Transverse colon (tissue), 4 donors: ENCODE data around the gene HHIPL1.

Experiments used
- EP300 ChIP-seq: sonication (generic); formaldehyde crosslinking; IDR thresholded peaks from one replicate; pipeline ENCODE4 v1.6.1; 2017; ENCODE audit warnings: antibody characterized with exemption, low read depth
- POLR2A ChIP-seq: fragments of 450-650 bp; IDR thresholded peaks from one replicate; pipeline ENCODE4 v1.6.1; 2016; ENCODE audit warnings: antibody characterized with exemption, mild to moderate bottlenecking, moderate library complexity
- POLR2AphosphoS5 ChIP-seq, 3 donors: sonication (generic); formaldehyde crosslinking; IDR thresholded peaks; one replicate each; pipeline ENCODE4 v1.6.1; 2016; ENCODE audit warnings: antibody characterized with exemption in 3 of 3
- TF ChIP-seq, protein P1 (sequence below), 5 experiments: fragments of 200-600 bp in 3 of 5; fragments of 450-650 bp in 2 of 5; sonication (generic) in 3 of 5; IDR thresholded peaks; 1 replicate in 2 of 5; 2 replicates in 3 of 5; pipeline ENCODE4 v1.5.1; 2016 to 2017; ENCODE audit warnings: antibody characterized with exemption in 5 of 5, inconsistent platforms in 3 of 5, mild to moderate bottlenecking in 2 of 5, moderate library complexity in 1 of 5

DNA sequence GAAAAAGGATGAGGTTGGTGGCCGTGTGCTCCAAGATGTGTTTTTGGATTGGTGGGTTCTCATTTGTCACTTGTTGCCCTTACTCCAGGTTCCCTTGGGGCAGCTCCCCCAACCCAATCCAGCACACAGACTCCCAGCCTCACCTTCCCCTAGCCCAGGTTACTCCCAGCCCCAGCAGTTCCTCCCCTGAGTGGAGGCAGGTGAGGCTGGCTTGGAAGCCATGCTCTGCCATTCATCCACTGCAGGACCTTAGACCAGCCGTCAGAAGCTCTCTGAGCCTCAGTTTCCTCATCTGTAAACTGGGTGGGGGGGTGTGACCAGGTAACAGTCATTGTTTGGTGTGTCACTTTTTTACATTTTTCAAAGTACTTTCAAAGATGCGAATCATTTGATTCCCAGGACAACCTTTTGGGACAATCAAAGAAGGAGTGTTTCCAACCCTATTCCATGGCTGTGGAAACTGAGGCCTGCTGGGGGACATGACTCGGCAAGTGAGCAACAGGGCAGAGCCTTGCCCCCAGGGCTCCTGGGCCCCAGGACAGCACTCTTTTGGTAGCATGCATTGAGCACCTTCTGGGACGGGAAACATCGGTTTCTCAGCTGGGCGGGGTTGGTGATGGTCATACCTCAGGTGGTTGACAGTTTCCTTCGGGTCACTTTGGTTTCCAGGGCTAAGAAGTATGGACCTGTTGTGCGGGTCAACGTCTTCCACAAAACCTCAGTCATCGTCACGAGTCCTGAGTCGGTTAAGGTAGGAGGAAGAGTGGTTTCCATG is 46.4 kb downstream of the HHIPL1 start:
- TF ChIP-seq POLR2AphosphoS5 (IDR thresholded peaks at IDR 0.05) (no peak), POLR2A (no peak), EP300 (no peak)
- TF ChIP-seq, protein P1, sequence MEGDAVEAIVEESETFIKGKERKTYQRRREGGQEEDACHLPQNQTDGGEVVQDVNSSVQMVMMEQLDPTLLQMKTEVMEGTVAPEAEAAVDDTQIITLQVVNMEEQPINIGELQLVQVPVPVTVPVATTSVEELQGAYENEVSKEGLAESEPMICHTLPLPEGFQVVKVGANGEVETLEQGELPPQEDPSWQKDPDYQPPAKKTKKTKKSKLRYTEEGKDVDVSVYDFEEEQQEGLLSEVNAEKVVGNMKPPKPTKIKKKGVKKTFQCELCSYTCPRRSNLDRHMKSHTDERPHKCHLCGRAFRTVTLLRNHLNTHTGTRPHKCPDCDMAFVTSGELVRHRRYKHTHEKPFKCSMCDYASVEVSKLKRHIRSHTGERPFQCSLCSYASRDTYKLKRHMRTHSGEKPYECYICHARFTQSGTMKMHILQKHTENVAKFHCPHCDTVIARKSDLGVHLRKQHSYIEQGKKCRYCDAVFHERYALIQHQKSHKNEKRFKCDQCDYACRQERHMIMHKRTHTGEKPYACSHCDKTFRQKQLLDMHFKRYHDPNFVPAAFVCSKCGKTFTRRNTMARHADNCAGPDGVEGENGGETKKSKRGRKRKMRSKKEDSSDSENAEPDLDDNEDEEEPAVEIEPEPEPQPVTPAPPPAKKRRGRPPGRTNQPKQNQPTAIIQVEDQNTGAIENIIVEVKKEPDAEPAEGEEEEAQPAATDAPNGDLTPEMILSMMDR (IDR thresholded peaks at IDR 0.05) = no peak
